GM23338 (cell line): ENCODE results near the gene PKM. TPM values are rescaled to one million over a fixed set of nuclear protein-coding genes. Genes with fewer than 3 reads are reported as not detected.

Experiments
- ATAC-seq: fragments of 200-7000 bp; cut with Tn5 transposase; 3 replicates; pipeline ENCODE4 v1.9.1; 2020
- DNase-seq: peaks from one replicate; pipeline ENCODE4 v3.0.0-alpha.2; 2015; ENCODE audit warnings: low spot score
- H2AFZ ChIP-seq: fragments of 200-600 bp; sonication (generic); 2 replicates; pipeline ENCODE4 v1.8.0; 2016; ENCODE audit warnings: antibody characterized with exemption, mild to moderate bottlenecking, moderate library complexity
- H3F3A ChIP-seq: fragments of 200-600 bp; sonication (generic); replicated peaks from 2 replicates; pipeline ENCODE4 v1.8.0; 2017; ENCODE audit warnings: antibody characterized with exemption, mixed run types, low read depth
- H3K27ac ChIP-seq: fragments of 200-600 bp; sonication (generic); 2 replicates; pipeline ENCODE4 v1.6.1; 2016; ENCODE audit warnings: low read depth
- H3K27me3 ChIP-seq: fragments of 200-600 bp; sonication (generic); 2 replicates; pipeline ENCODE4 v1.8.0; 2016; ENCODE audit warnings: mild to moderate bottlenecking, mixed run types, moderate library complexity; ENCODE audit not compliant: insufficient read depth
- H3K36me3 ChIP-seq: fragments of 200-600 bp; sonication (generic); 2 replicates; pipeline ENCODE4 v1.8.0; 2016; ENCODE audit warnings: mild to moderate bottlenecking; ENCODE audit not compliant: insufficient read depth
- H3K4me1 ChIP-seq: fragments of 200-600 bp; sonication (generic); 2 replicates; pipeline ENCODE4 v1.8.0; 2016; ENCODE audit warnings: mild to moderate bottlenecking, moderate library complexity; ENCODE audit not compliant: insufficient read depth
- H3K4me2 ChIP-seq: fragments of 200-600 bp; sonication (generic); 2 replicates; pipeline ENCODE4 v1.7.1; 2017; ENCODE audit warnings: mixed run types
- H3K4me3 ChIP-seq: fragments of 200-600 bp; sonication (generic); 2 replicates; pipeline ENCODE4 v1.6.1; 2016; ENCODE audit warnings: mixed run types
- H3K79me2 ChIP-seq: fragments of 200-600 bp; sonication (generic); replicated peaks from 2 replicates; pipeline ENCODE4 v1.8.0; 2017; ENCODE audit warnings: mild to moderate bottlenecking; ENCODE audit not compliant: insufficient read depth
- H3K9me2 ChIP-seq: fragments of 200-600 bp; sonication (generic); 2 replicates; pipeline ENCODE4 v1.8.0; 2017; ENCODE audit not compliant: insufficient read depth
- H4K20me1 ChIP-seq: fragments of 200-600 bp; sonication (generic); replicated peaks from 2 replicates; pipeline ENCODE4 v1.8.0; 2017; ENCODE audit warnings: mild to moderate bottlenecking; ENCODE audit not compliant: insufficient read depth
- H3K27ac Mint-ChIP-seq: 2 replicates; pipeline ENCODE4 v1.8.0; 2020; ENCODE audit warnings: inconsistent platforms, mild to moderate bottlenecking, moderate library complexity, mixed read lengths
- H3K27me3 Mint-ChIP-seq: 3 replicates; pipeline ENCODE4 v1.8.0; 2022; ENCODE audit warnings: low read depth, mild to moderate bottlenecking, moderate library complexity, mixed read lengths, inconsistent platforms; ENCODE audit not compliant: insufficient read depth, poor library complexity
- H3K36me3 Mint-ChIP-seq: 3 replicates; pipeline ENCODE4 v1.8.0; 2021; ENCODE audit warnings: low read depth, mild to moderate bottlenecking, inconsistent platforms, moderate library complexity, mixed read lengths
- H3K4me1 Mint-ChIP-seq: 3 replicates; pipeline ENCODE4 v1.8.0; 2020; ENCODE audit warnings: mild to moderate bottlenecking, inconsistent platforms, mixed read lengths
- H3K4me3 Mint-ChIP-seq: 3 replicates; pipeline ENCODE4 v1.8.0; 2021; ENCODE audit warnings: moderate library complexity, mild to moderate bottlenecking, inconsistent platforms, mixed read lengths
- H3K9me3 Mint-ChIP-seq: 3 replicates; pipeline ENCODE4 v1.8.0; 2020; ENCODE audit warnings: moderate library complexity, mild to moderate bottlenecking, inconsistent platforms, mixed read lengths
- CREB1 ChIP-seq: fragments of 250-450 bp; sonication (Bioruptor Pico); IDR thresholded peaks from 2 replicates; pipeline ENCODE4 v1.5.0; 2020; ENCODE audit warnings: low read depth, mild to moderate bottlenecking, moderate library complexity
- EZH2 ChIP-seq: fragments of 200-600 bp; sonication (generic); IDR thresholded peaks from one replicate; pipeline ENCODE4 v1.8.0; 2017; ENCODE audit warnings: antibody characterized with exemption, mild to moderate bottlenecking, low read depth; ENCODE audit not compliant: unreplicated experiment
- NANOG ChIP-seq: IDR thresholded peaks from 2 replicates; pipeline ENCODE4 v1.6.1; 2016; ENCODE audit warnings: antibody characterized with exemption, borderline replicate concordance
- STAT1 ChIP-seq: IDR thresholded peaks from one replicate; pipeline ENCODE4 v1.6.1; 2016; ENCODE audit warnings: antibody characterized with exemption; ENCODE audit not compliant: unreplicated experiment
- ZNF114 ChIP-seq: fragments of 250-450 bp; sonication (Bioruptor Pico); IDR thresholded peaks from 2 replicates; pipeline ENCODE4 v1.5.0; 2020; ENCODE audit warnings: mild to moderate bottlenecking, moderate library complexity
- ZNF331 ChIP-seq: fragments of 250-450 bp; sonication (Bioruptor Pico); IDR thresholded peaks from 2 replicates; pipeline ENCODE4 v1.5.0; 2020; ENCODE audit warnings: low read depth, mild to moderate bottlenecking, moderate library complexity
- polyA plus RNA-seq: library from polyadenylated mRNA; unstranded; fragments of >200 nt; fragmentation: Nextera tagmentation; extraction: Ambion mirVana; gene quantifications from 2 replicates; pipeline ENCODE4 v1.2.1, GENCODE V29; 2016
- total RNA-seq: library from RNA; depleted of rRNA; stranded (reverse); fragments of >200 nt; shearing (Covaris generic); gene quantifications from 2 replicates; pipeline ENCODE4 v1.2.3, GENCODE V29; 2014
- TF ChIP-seq, protein P1 (sequence below), 2 experiments: fragments of 200-600 bp in 1 of 2; sonication (generic) in 1 of 2; conservative IDR thresholded peaks; 2 replicates each; pipeline versions ENCODE4 v1.5.1 to v1.6.1; 2016 to 2017; ENCODE audit warnings: antibody characterized with exemption in 2 of 2, low read depth in 2 of 2, mild to moderate bottlenecking in 2 of 2, moderate library complexity in 1 of 2
- TF ChIP-seq, protein P2 (sequence below): IDR thresholded peaks from 2 replicates; pipeline ENCODE4 v1.6.1; 2016; ENCODE audit warnings: antibody characterized with exemption
- TF ChIP-seq, protein P3 (sequence below): fragments of 250-450 bp; sonication (Bioruptor Pico); IDR thresholded peaks from 2 replicates; pipeline ENCODE4 v1.5.0; 2020; ENCODE audit warnings: mild to moderate bottlenecking, moderate library complexity

The PKM gene
- total and polyA plus RNA-seq, 2 experiments from 2014 or later: 432 to 1,137 TPM

DNA sequence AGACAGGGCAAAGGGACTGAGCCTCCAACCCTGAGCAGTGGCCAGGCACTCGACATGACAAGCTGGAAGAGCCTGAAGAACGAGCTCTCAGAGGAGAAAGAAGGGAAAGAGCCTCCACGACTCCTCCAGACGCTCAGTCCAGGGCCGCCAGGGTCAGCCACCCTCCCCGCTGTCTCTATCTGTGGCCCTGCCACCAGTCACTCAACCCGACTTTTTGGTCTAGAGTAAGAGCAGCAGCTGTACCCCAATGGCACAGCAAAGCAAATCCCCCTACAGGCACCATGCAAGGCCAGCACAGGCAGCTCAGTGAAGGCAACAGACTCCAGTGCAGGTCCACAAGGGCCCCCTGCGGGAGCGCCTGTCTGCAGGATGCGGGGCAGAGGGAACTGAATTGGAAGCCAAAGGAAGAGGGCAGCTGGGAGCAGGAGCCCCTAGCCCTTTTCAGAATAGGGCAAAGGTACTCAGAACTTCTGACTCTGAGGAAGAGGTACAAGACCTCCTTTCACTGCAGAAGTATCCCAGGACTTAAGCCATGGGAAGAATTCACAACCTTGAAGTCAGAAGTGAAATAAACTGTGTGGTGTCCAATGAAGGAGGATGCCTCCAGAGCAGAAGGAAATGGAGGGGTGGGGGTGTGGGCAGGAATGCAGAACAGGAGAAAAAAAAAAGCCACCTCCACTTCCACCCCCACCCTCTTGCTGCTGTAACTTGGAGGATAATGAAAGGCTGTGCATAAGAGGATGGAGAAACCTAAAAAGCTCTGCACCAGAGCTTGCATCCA, 24.9 kb downstream of the PKM start:
- H3K27me3 Mint-ChIP-seq: peaks cover 12% of the 10 kb centered on the region
- peaks cover 97% of the 10 kb centered on the region for H3K36me3 Mint-ChIP-seq
- no peak for ATAC-seq
- no peak overlapping the region for H3K27ac Mint-ChIP-seq
- H3K4me3 Mint-ChIP-seq: no peak overlapping the region
- no peak for DNase-seq
- Histone ChIP-seq H4K20me1 (peaks cover 51% of the 10 kb centered on the region), H2AFZ (no peak overlapping the region), H3K36me3 (peaks cover 92% of the 10 kb centered on the region), H3F3A (peaks cover 67% of the 10 kb centered on the region), H3K27me3 (no peaks in the 10 kb centered on the region), H3K4me3 (no peak overlapping the region), H3K79me2 (peaks cover 2% of the 10 kb centered on the region; the same call in 1 of the 2 replicates), H3K4me1 (no peaks in the 10 kb centered on the region), H3K4me2 (no peak overlapping the region), H3K27ac (no peak overlapping the region), H3K9me2 (no peaks in the 10 kb centered on the region)
- no peaks in the 10 kb centered on the region for H3K9me3 Mint-ChIP-seq
- H3K4me1 Mint-ChIP-seq: no peaks in the 10 kb centered on the region
- TF ChIP-seq NANOG (no peak), ZNF331 (CRISPR knock-in tag) (no peak), EZH2 (no peak)
- TF ChIP-seq, protein P1, sequence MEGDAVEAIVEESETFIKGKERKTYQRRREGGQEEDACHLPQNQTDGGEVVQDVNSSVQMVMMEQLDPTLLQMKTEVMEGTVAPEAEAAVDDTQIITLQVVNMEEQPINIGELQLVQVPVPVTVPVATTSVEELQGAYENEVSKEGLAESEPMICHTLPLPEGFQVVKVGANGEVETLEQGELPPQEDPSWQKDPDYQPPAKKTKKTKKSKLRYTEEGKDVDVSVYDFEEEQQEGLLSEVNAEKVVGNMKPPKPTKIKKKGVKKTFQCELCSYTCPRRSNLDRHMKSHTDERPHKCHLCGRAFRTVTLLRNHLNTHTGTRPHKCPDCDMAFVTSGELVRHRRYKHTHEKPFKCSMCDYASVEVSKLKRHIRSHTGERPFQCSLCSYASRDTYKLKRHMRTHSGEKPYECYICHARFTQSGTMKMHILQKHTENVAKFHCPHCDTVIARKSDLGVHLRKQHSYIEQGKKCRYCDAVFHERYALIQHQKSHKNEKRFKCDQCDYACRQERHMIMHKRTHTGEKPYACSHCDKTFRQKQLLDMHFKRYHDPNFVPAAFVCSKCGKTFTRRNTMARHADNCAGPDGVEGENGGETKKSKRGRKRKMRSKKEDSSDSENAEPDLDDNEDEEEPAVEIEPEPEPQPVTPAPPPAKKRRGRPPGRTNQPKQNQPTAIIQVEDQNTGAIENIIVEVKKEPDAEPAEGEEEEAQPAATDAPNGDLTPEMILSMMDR (conservative IDR thresholded peaks at IDR 0.05; ENCODE audit: low read depth in 2 of 2): no peak

- H3K9me3 Mint-ChIP-seq: no peaks in the 10 kb centered on the region
- H3K4me1 ChIP-seq: no peaks in the 10 kb centered on the region
- H3K27ac Mint-ChIP-seq: no peak overlapping the region
- peaks cover 85% of the 10 kb centered on the region for H3K36me3 ChIP-seq
- H3K4me3 Mint-ChIP-seq: no peak overlapping the region
- no peaks in the 10 kb centered on the region for H3K4me1 Mint-ChIP-seq
- no peak for DNase-seq
- no peak overlapping the region for H3K4me3 ChIP-seq
- no peak overlapping the region for H3K27ac ChIP-seq
- H3K4me2 ChIP-seq: no peak overlapping the region
- peaks cover 53% of the 10 kb centered on the region for H4K20me1 ChIP-seq
- H2AFZ ChIP-seq: no peak overlapping the region
- peaks cover 2% of the 10 kb centered on the region; the same call in 1 of the 2 replicates for H3K79me2 ChIP-seq
- no peaks in the 10 kb centered on the region for H3K9me2 ChIP-seq
- H3K27me3 Mint-ChIP-seq: peaks cover 12% of the 10 kb centered on the region
- ATAC-seq: no peak
- peaks cover 73% of the 10 kb centered on the region for H3F3A ChIP-seq
- peaks cover 97% of the 10 kb centered on the region for H3K36me3 Mint-ChIP-seq
- H3K27me3 ChIP-seq: no peaks in the 10 kb centered on the region
- TF ChIP-seq STAT1: no peak
- TF ChIP-seq, protein P2, sequence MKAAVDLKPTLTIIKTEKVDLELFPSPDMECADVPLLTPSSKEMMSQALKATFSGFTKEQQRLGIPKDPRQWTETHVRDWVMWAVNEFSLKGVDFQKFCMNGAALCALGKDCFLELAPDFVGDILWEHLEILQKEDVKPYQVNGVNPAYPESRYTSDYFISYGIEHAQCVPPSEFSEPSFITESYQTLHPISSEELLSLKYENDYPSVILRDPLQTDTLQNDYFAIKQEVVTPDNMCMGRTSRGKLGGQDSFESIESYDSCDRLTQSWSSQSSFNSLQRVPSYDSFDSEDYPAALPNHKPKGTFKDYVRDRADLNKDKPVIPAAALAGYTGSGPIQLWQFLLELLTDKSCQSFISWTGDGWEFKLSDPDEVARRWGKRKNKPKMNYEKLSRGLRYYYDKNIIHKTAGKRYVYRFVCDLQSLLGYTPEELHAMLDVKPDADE: no peak
- TF ChIP-seq, protein P1 (conservative IDR thresholded peaks at IDR 0.05; ENCODE audit: low read depth in 2 of 2): no peak
- no peak for TF ChIP-seq ZNF114
- TF ChIP-seq, protein P3, sequence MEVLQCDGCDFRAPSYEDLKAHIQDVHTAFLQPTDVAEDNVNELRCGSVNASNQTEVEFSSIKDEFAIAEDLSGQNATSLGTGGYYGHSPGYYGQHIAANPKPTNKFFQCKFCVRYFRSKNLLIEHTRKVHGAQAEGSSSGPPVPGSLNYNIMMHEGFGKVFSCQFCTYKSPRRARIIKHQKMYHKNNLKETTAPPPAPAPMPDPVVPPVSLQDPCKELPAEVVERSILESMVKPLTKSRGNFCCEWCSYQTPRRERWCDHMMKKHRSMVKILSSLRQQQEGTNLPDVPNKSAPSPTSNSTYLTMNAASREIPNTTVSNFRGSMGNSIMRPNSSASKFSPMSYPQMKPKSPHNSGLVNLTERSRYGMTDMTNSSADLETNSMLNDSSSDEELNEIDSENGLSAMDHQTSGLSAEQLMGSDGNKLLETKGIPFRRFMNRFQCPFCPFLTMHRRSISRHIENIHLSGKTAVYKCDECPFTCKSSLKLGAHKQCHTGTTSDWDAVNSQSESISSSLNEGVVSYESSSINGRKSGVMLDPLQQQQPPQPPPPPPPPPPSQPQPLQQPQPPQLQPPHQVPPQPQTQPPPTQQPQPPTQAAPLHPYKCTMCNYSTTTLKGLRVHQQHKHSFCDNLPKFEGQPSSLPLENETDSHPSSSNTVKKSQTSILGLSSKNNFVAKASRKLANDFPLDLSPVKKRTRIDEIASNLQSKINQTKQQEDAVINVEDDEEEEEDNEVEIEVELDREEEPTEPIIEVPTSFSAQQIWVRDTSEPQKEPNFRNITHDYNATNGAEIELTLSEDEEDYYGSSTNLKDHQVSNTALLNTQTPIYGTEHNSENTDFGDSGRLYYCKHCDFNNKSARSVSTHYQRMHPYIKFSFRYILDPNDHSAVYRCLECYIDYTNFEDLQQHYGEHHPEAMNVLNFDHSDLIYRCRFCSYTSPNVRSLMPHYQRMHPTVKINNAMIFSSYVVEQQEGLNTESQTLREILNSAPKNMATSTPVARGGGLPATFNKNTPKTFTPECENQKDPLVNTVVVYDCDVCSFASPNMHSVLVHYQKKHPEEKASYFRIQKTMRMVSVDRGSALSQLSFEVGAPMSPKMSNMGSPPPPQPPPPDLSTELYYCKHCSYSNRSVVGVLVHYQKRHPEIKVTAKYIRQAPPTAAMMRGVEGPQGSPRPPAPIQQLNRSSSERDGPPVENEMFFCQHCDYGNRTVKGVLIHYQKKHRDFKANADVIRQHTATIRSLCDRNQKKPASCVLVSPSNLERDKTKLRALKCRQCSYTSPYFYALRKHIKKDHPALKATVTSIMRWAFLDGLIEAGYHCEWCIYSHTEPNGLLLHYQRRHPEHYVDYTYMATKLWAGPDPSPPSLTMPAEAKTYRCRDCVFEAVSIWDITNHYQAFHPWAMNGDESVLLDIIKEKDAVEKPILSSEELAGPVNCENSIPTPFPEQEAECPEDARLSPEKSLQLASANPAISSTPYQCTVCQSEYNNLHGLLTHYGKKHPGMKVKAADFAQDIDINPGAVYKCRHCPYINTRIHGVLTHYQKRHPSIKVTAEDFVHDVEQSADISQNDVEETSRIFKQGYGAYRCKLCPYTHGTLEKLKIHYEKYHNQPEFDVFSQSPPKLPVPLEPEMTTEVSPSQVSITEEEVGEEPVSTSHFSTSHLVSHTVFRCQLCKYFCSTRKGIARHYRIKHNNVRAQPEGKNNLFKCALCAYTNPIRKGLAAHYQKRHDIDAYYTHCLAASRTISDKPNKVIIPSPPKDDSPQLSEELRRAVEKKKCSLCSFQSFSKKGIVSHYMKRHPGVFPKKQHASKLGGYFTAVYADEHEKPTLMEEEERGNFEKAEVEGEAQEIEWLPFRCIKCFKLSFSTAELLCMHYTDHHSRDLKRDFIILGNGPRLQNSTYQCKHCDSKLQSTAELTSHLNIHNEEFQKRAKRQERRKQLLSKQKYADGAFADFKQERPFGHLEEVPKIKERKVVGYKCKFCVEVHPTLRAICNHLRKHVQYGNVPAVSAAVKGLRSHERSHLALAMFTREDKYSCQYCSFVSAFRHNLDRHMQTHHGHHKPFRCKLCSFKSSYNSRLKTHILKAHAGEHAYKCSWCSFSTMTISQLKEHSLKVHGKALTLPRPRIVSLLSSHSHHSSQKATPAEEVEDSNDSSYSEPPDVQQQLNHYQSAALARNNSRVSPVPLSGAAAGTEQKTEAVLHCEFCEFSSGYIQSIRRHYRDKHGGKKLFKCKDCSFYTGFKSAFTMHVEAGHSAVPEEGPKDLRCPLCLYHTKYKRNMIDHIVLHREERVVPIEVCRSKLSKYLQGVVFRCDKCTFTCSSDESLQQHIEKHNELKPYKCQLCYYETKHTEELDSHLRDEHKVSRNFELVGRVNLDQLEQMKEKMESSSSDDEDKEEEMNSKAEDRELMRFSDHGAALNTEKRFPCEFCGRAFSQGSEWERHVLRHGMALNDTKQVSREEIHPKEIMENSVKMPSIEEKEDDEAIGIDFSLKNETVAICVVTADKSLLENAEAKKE (CRISPR knock-in tag): no peak
- TF ChIP-seq CREB1 (CRISPR knock-in tag): no peak
- TF ChIP-seq EZH2: no peak
These were observed 25.7 kb downstream of the PKM start for GRCh38 chr15:72205273-72205672.
